K562 (cell line): Measurements from ENCODE around the gene CD93. TPM values are rescaled to one million over a fixed set of nuclear protein-coding genes. Genes with fewer than 3 reads are reported as not detected.

Experiments used
- ATAC-seq: fragments of 200-7000 bp; cut with Tn5 transposase; 3 replicates; pipeline ENCODE4 v1.9.1; 2020; ENCODE audit warnings: moderate library complexity
- BruUV-seq: library from RNA; stranded (reverse); fragments of 400-500 nt; replicated peaks from 2 replicates; lab custom pipeline; 2021; lab: Mats Ljungman, UMichigan
- CTCF ChIA-PET: fragments of 300-600 bp; formaldehyde crosslinking; extraction: SDS; loops from one replicate; lab custom pipeline; 2021; ENCODE audit warnings: low intra/inter-chr PET ratio; lab: Yijun Ruan, JAX
- POLR2A ChIA-PET: fragments of 300-600, 350-650 bp; sonication (Branson Sonifier 250); formaldehyde crosslinking; extraction: SDS; loops from one replicate; lab custom pipeline; 2021; ENCODE audit warnings: antibody characterized with exemption, inconsistent platforms; lab: Yijun Ruan, JAX
- DNase-seq, 4 experiments: peaks; one replicate each; pipeline versions ENCODE4 v3.0.0 to v3.0.0-alpha.2; 2011 to 2018; ENCODE audit warnings: low spot score in 3 of 4, mixed read lengths in 3 of 4; ENCODE audit errors: extremely low read depth in 1 of 4
- FAIRE-seq: peaks from 2 replicates; lab custom pipeline; 2011; peaks lifted over from hg19 to GRCh38; lab: Jason Lieb, UNC
- H2AFZ ChIP-seq: 2 replicates; pipeline ENCODE4 v1.6.0; 2011; ENCODE audit warnings: low read depth, low read length, control low read depth, inconsistent platforms
- H3K27ac ChIP-seq: fragments of 200-600 bp; 3 replicates; pipeline ENCODE4 v1.8.0; 2011; ENCODE audit warnings: low read depth, mild to moderate bottlenecking, control low read depth, inconsistent platforms, low read length, moderate library complexity, mixed read lengths; ENCODE audit errors: extremely low read depth
- H3K27me3 ChIP-seq, 2 experiments: fragments of 300-600 bp in 1 of 2; 2 replicates in 1 of 2; 3 replicates in 1 of 2; pipeline versions ENCODE4 v1.6.0 to v1.8.0; 2011; ENCODE audit warnings: inconsistent platforms in 2 of 2, low read length in 2 of 2, mild to moderate bottlenecking in 1 of 2, mixed read lengths in 1 of 2, moderate library complexity in 1 of 2; ENCODE audit not compliant: control insufficient read depth in 2 of 2, insufficient read depth in 2 of 2
- H3K36me3 ChIP-seq: fragments of 300-600 bp; 3 replicates; pipeline ENCODE4 v1.8.0; 2011; ENCODE audit warnings: mild to moderate bottlenecking, low read length, inconsistent platforms; ENCODE audit not compliant: control insufficient read depth, insufficient read depth
- H3K4me1 ChIP-seq, 2 experiments: fragments of 200-600 bp in 1 of 2; replicated peaks in 1 of 2; 2 replicates in 1 of 2; 3 replicates in 1 of 2; pipeline versions ENCODE4 v1.5.1 to v1.8.0; 2011; ENCODE audit warnings: inconsistent platforms in 2 of 2, low read length in 2 of 2, mild to moderate bottlenecking in 1 of 2, mixed read lengths in 1 of 2, moderate library complexity in 1 of 2; ENCODE audit not compliant: control insufficient read depth in 2 of 2, insufficient read depth in 2 of 2
- H3K4me2 ChIP-seq: 2 replicates; pipeline ENCODE4 v1.6.1; 2011; ENCODE audit warnings: low read length, control low read depth, inconsistent platforms, mixed read lengths; ENCODE audit not compliant: insufficient read depth
- H3K4me3 ChIP-seq: fragments of 200-600 bp; sonication (generic), shearing (Covaris generic); 2 replicates; pipeline ENCODE4 v1.5.1; 2016; ENCODE audit warnings: control low read depth, inconsistent platforms
- H3K79me2 ChIP-seq: fragments of 200-600 bp; 3 replicates; pipeline ENCODE4 v1.8.0; 2011; ENCODE audit warnings: low read length, inconsistent platforms; ENCODE audit not compliant: control insufficient read depth, insufficient read depth
- H3K9ac ChIP-seq, 2 experiments: 2 replicates each; pipeline versions ENCODE4 v1.6.0 to v1.6.1; 2011; ENCODE audit warnings: low read depth in 2 of 2, low read length in 2 of 2, control low read depth in 1 of 2, inconsistent platforms in 1 of 2, mild to moderate bottlenecking in 1 of 2, mixed read lengths in 1 of 2; ENCODE audit not compliant: insufficient read depth in 1 of 2
- H3K9me1 ChIP-seq: one replicate; pipeline ENCODE4 v1.6.0; 2011; ENCODE audit warnings: inconsistent platforms, mild to moderate bottlenecking, low read length, moderate library complexity; ENCODE audit not compliant: control insufficient read depth, insufficient read depth
- H3K9me3 ChIP-seq: replicated peaks from 2 replicates; pipeline ENCODE4 v1.5.1; 2011; ENCODE audit warnings: low read depth, low read length, inconsistent platforms; ENCODE audit not compliant: control insufficient read depth, insufficient read depth
- H4K20me1 ChIP-seq: replicated peaks from 2 replicates; pipeline ENCODE4 v1.6.1; 2011; ENCODE audit warnings: low read length, inconsistent platforms, mixed read lengths; ENCODE audit not compliant: control insufficient read depth, insufficient read depth
- CC2D1A ChIP-seq: fragments of 450-650 bp; IDR thresholded peaks from 2 replicates; pipeline ENCODE4 v1.6.1; 2017; ENCODE audit warnings: mild to moderate bottlenecking
- DEAF1 ChIP-seq: fragments of 450-650 bp; formaldehyde crosslinking; IDR thresholded peaks from 2 replicates; pipeline ENCODE4 v1.4.0; 2020; ENCODE audit warnings: mild to moderate bottlenecking, moderate library complexity
- GTF2E2 ChIP-seq: fragments of 200-800 bp; sonication (Bioruptor generic); IDR thresholded peaks from 2 replicates; pipeline ENCODE4 v1.6.1; 2016; ENCODE audit warnings: missing genetic modification characterization, missing compliant biosample characterization
- HLTF ChIP-seq: fragments of 450-650 bp; IDR thresholded peaks from 2 replicates; pipeline ENCODE4 v1.6.1; 2016
- HNRNPK ChIP-seq: fragments of 200-400 bp; formaldehyde crosslinking; IDR thresholded peaks from one replicate; pipeline ENCODE4 v1.6.1; 2018; ENCODE audit warnings: mild to moderate bottlenecking, low read depth, low read length; ENCODE audit not compliant: poor library complexity, severe bottlenecking
- HOXB6 ChIP-seq: fragments of 250-450 bp; sonication (Bioruptor Pico); IDR thresholded peaks from 2 replicates; pipeline ENCODE4 v1.5.1; 2022; ENCODE audit warnings: mild to moderate bottlenecking, borderline replicate concordance
- PTBP1 ChIP-seq: fragments of 200-400 bp; formaldehyde crosslinking; IDR thresholded peaks from 2 replicates; pipeline ENCODE4 v1.6.1; 2017; ENCODE audit warnings: low read depth, low read length
- SMAD3 ChIP-seq: fragments of 450-650 bp; formaldehyde crosslinking; conservative IDR thresholded peaks from 2 replicates; pipeline ENCODE4 v1.4.0; 2020; ENCODE audit warnings: mild to moderate bottlenecking
- SRF ChIP-seq, 2 experiments: fragments of 250-450, 450-650 bp in 1 of 2; sonication (Bioruptor Pico) in 1 of 2; sonication (generic) in 1 of 2; formaldehyde crosslinking; IDR thresholded peaks; 2 replicates each; pipeline versions ENCODE4 v1.5.0 to v1.5.1; 2020 to 2022; ENCODE audit warnings: mild to moderate bottlenecking in 1 of 2, missing genetic modification reagents in 1 of 2
- ZNF124 ChIP-seq: sonication (generic); formaldehyde crosslinking; IDR thresholded peaks from 2 replicates; pipeline ENCODE4 v1.8.1; 2022; ENCODE audit warnings: missing genetic modification reagents
- ZNF143 ChIP-seq: sonication (generic); formaldehyde crosslinking; IDR thresholded peaks from 2 replicates; pipeline ENCODE4 v1.9.0; 2022; ENCODE audit warnings: mild to moderate bottlenecking, missing genetic modification reagents
- ZNF384 ChIP-seq: IDR thresholded peaks from 2 replicates; pipeline ENCODE4 v1.6.1; 2012; ENCODE audit warnings: low read depth, low read length, improper control_type of control experiment
- ZNF512 ChIP-seq: IDR thresholded peaks from 2 replicates; pipeline ENCODE4 v1.6.1; 2016; ENCODE audit warnings: missing genetic modification characterization, missing compliant biosample characterization
- ZNF764 ChIP-seq: fragments of 250-450 bp; sonication (Bioruptor Pico); IDR thresholded peaks from 2 replicates; pipeline ENCODE4 v1.4.0; 2020; ENCODE audit warnings: low read depth, mild to moderate bottlenecking, moderate library complexity
- ZSCAN32 ChIP-seq: fragments of 450-650 bp; formaldehyde crosslinking; IDR thresholded peaks from 2 replicates; pipeline ENCODE4 v1.4.0; 2020; ENCODE audit warnings: mild to moderate bottlenecking, moderate library complexity
- WGBS: fragments of 100-300 bp; shearing (Covaris generic); methylation state at CpG from one replicate; pipeline ENCODE4 v1.1.6; 2016; ENCODE audit warnings: low coverage, mixed read lengths; ENCODE audit not compliant: insufficient coverage; ENCODE audit errors: missing lambda C conversion rate; 5-methylcytosine and 5-hydroxymethylcytosine counted together
- in situ Hi-C: fragments of 300-500 bp; cut with MboI; formaldehyde crosslinking; loops from 4 replicates; pipeline ENCODE4 v1.15.0; 2018; ENCODE audit warnings: inconsistent platforms, mixed read lengths
- intact Hi-C: fragments of 100-400 bp; cut with micrococcal nuclease; formaldehyde crosslinking; loops from 2 replicates; pipeline ENCODE4 v1.14.2; 2022
- polyA plus RNA-seq, 8 experiments: library from polyadenylated mRNA; depleted of rRNA in 4 of 8; stranded (reverse) in 5 of 8; unstranded in 3 of 8; fragments of >200 nt; fragmentation: Nextera tagmentation in 2 of 8; fragmentation: Illumina TruSeq in 1 of 8; extraction: Ambion mirVana in 2 of 8; extraction: Trizol in 1 of 8; gene quantifications; 2 replicates each; pipeline versions ENCODE4 v1.2.1 to v1.2.3, GENCODE V29; 2011 to 2014; ENCODE audit warnings: inconsistent platforms in 1 of 8, missing spikeins in 1 of 8
- total RNA-seq, 7 experiments: library from RNA; depleted of rRNA in 6 of 7; stranded (reverse); fragments of >200 nt in 6 of 7; fragmentation: Illumina TruSeq in 2 of 7; extraction: Trizol in 2 of 7; gene quantifications; 2 replicates each; pipeline versions ENCODE4 v1.2.1 to v1.2.3, GENCODE V29; 2011 to 2021; ENCODE audit warnings: low replicate concordance in 1 of 7
- TF ChIP-seq, protein P1 (sequence below): IDR thresholded peaks from 3 replicates; pipeline ENCODE4 v1.6.1; 2011; ENCODE audit warnings: borderline replicate concordance, mild to moderate bottlenecking; ENCODE audit not compliant: insufficient read length, insufficient read depth

CD93 gene
- total and polyA plus RNA-seq, 9 of the 15 experiments (the other 6 are each of a cell fraction or from before 2014, with no cell fraction given), result 0.03 to 0.20 (median 0.05) TPM

GRCh38 chr20:23127506-23128279 lies 41.6 kb upstream of the CD93 start:
- in situ Hi-C loops (no loop called here), intact Hi-C loops (no loop called here)
- WGBS, result 96% methylated on average over 9 of the region's 14 CpGs
- POLR2A ChIA-PET, result interaction anchor here (0.6 to 0.8 kb wide), 2 partner anchors 63 to 76 kb away, joined by 3 read pairs; no protein-coding TSS in a partner anchor
- H3K4me2 ChIP-seq, result no peak overlapping the region
- 0 out of 3 replicates have a peak, but pooled peaks cover 6% of the 10 kb centered on the region for H3K79me2 ChIP-seq
- H3K9me3 ChIP-seq, result no peaks in the 10 kb centered on the region
- no peaks in the 10 kb centered on the region for H3K9me1 ChIP-seq
- CTCF ChIA-PET, result no interaction called here
- no peak overlapping the region for H3K4me3 ChIP-seq
- peaks cover 39 to 70% of the 10 kb centered on the region in 2 experiments for H3K4me1 ChIP-seq
- FAIRE-seq (no peak), ATAC-seq (no peak), DNase-seq (no peak)
- peak overlapping the region in 1 of 2 experiments; percentile 76; a peak in 2 of 4 replicates for H3K9ac ChIP-seq
- H3K27me3 ChIP-seq, result no peaks in the 10 kb centered on the region
- H3K36me3 ChIP-seq, result no peaks in the 10 kb centered on the region
- no peak overlapping the region for H2AFZ ChIP-seq
- no peak overlapping the region for H3K27ac ChIP-seq
- TF ChIP-seq ZNF384, result no peak
- TF ChIP-seq, protein P1, sequence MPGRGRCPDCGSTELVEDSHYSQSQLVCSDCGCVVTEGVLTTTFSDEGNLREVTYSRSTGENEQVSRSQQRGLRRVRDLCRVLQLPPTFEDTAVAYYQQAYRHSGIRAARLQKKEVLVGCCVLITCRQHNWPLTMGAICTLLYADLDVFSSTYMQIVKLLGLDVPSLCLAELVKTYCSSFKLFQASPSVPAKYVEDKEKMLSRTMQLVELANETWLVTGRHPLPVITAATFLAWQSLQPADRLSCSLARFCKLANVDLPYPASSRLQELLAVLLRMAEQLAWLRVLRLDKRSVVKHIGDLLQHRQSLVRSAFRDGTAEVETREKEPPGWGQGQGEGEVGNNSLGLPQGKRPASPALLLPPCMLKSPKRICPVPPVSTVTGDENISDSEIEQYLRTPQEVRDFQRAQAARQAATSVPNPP, result no peak
- no peak for TF ChIP-seq ZNF124 (CRISPR knock-in tag)
- TF ChIP-seq HNRNPK, result no peak
- TF ChIP-seq DEAF1 (CRISPR knock-in tag), result no peak
- no peak for TF ChIP-seq PTBP1
- TF ChIP-seq SMAD3 (CRISPR knock-in tag), result no peak
- TF ChIP-seq ZSCAN32 (CRISPR knock-in tag), result no peak
- TF ChIP-seq ZNF512 (tag), result no peak
- no peak for TF ChIP-seq GTF2E2
- TF ChIP-seq HLTF, result no peak
- TF ChIP-seq ZNF143 (CRISPR knock-in tag), result no peak
- TF ChIP-seq SRF (CRISPR knock-in tag; IDR thresholded peaks at IDR 0.05), result no peak
- no peak for TF ChIP-seq CC2D1A
- no peak for TF ChIP-seq HOXB6
- TF ChIP-seq ZNF764, result no peak
- TF ChIP-seq, all 486 proteins: peak for 0
- no peaks in the 10 kb centered on the region for H4K20me1 ChIP-seq
- no TSS peak for BruUV-seq
